Measurements from ENCODE around the gene LRRC8A.
"Not testable (repeated sequence)": the region's sequence is repeated elsewhere in the genome, so short reads cannot be mapped to it uniquely, and the experiment has no call there.

LRRC8A gene

DNA sequence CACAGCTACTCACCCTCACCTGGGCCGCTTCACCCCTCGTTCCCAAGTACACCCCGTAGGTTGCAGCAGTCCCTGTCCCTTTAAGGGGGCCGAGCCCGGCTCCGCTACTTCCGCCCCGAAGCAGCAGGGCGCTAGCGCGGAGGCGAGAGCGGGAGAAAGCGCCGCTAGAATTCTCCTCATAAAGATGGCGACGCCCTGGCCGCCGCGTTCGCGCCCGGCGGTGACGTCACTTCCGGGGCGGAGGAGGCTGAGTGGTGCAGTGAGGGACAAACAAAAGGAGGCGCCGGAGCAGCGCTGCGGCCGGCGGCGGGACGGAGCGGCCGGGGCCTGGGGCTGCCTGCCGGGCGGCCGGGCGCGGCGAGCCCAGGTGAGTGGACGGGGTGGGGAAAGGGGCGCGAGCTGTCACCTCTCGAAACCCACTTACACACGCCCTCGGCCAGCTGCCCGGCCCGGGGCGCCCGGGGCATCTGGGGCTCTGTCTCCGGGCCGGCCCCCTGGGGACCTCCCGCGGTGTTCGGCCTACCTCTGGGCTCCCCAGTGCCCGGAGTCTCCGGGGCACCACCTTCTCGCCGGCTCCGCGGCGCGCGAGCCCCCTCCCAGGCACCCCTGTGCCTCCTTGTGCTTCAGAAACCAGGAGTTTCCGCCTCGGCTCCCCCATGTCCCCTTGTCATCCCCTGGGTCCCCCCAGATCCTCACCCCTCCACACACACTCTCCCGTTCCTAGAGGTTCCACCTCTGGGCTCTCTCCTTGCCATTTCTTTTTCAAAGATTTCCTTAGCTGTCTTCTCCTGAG is at the start of gene LRRC8A, which contains the start of gene KYAT1:
Gene LRRC8A (plus strand): TSS at position 250 of the 793 bp plus-strand sequence. CDS start 25,032 bp downstream, outside the sequence.
Gene KYAT1 (minus strand): TSS at position 67 of the 793 bp plus-strand sequence. CDS start 36,545 bp downstream, outside the sequence.
- DNase-seq: peak; percentile 97 to 98

GRCh38 chr9:128833696-128834095 is 48.2 kb upstream of the LRRC8A start:
- no peak for DNase-seq

DNA sequence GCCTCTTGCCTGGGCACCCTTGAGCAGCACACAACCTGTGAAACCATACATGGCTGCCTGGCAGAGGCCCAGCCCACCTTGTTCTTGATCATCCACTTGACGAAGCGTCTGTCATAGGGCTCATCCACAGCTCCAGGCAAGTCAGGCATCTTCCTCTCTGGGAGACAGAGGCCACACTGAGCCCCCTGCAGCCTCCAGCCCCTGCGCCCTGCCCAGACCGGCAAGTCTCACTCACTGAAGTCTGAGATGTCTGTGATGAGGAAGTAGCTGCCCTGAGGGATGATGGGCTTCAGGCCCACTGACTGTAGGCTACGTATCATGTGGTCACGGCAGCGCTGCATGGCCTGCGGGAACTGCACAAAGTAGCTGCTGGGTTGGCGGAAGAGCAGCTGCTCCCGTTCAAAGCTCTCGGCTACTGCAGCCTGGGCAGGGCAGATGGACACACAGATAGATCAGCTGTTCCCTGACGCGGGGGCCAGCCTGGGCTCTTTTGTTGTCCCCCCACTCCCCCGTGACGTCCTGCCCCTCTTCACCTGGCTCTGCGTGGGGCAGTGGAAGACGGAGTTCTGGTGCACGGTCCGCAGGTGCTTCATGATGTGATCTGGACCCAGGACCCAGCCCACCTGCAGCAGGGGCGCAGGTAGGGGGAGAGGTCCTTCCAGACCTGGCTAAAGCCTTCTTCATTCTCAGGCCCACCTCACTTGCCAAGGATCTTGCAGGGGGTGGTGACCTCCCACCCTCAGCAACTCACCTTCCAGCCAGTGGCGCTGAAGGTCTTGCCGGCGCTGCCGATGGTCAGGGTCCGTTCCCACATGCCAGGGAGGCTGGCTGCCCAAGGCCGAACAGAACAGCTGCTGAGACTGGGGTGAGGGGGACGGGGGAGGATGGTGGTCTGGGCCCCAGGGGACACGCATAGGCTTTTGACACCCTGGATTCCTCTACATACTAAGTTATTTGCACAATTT is 46.4 kb upstream of the LRRC8A start:
- DNase-seq: no peak

DNA sequence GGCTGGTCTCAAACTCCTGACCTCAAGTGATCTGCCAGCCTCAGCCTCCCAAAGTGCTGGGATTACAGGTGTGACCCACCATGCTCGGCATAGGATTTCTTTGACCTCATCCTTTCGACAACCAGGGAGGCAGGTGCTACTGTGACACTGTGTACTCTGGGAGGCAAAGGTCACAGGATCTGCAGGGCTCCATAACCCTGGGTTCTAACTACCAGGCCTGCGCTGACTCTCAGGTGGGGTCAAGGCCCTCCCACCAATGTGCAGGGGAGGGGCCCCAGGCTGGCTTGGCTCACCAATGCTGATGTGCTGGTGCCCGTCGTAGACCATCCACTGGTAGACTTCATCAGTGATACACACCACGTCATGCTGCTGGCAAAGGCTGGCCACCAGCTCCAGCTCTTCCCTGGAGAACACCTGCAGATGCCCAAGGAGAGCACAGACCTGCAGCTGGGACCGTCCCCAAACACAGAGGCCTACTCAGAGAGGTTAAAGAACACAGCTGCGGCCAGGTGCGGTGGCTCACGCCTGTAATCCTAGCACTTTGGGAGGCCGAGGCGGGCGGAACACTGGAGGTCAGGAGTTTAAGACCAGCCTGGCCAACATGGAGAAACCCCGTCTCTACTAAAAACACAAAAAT is 45.3 kb upstream of the LRRC8A start:
- DNase-seq: no peak

- no peak for DNase-seq
These were observed 43.6 kb upstream of the LRRC8A start for GRCh38 chr9:128838338-128838737.

DNA sequence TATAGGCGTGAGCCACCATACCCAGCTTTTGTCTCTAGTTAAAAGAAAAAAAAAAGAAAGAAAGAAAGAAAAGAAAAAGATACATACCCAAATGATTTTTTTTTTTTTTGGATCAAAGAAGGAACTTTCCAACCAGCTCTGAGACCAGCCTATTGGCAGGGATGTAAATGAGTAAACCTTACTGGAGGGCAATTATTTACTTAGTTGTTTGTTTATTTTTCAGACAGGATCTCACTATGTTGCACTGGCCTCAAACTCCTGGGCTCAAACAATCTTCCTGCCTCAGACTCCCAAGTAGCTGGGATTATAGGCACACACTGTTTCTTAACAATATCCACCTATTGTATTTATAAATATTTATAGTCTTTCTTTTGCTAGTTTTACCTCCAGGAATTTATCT is 41.4 kb upstream of the LRRC8A start:
- no peak for DNase-seq

- DNase-seq: no peak
These were observed 40.0 kb upstream of the LRRC8A start for GRCh38 chr9:128841694-128842492.

DNA sequence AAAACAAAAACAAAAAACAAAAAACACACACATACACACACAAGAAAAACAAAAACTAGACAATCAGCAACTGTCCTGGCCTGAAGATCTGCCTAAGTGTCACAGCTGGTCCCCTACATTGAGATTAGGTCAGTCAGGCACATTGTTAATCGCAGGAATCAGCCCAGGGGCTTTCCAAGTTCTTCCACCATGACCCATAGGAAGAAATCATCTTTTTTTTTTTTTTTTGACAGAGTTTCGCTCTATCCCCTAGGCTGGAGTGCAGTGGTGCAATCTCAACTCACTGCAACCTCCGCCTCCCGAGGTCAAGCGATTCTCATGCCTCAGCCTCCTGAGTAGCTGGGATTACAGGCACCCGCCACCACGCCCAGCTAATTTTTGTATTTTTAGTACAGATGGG is 38.8 kb upstream of the LRRC8A start:
- DNase-seq: not testable (repeated sequence)

GRCh38 chr9:128845186-128845931 is 36.6 kb upstream of the LRRC8A start:
- no peak for DNase-seq

DNA sequence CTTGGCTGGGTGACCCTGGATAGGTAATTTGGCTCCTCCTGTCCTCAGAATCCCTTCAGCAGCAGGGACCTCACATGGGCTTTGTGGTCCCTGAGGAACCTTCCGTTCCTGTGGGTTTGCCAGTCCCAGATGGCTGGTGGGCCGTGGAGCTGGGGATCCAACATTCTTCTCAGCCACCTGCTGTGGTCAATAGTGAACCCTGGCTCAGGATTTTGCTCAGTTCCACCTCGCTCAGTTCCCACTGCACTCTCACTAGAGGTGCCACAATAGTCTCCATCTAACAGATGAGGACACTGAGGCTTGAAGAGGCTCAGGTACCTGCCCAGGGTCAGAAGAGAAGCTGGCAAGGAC is 35.3 kb upstream of the LRRC8A start:
- DNase-seq: no peak

DNA sequence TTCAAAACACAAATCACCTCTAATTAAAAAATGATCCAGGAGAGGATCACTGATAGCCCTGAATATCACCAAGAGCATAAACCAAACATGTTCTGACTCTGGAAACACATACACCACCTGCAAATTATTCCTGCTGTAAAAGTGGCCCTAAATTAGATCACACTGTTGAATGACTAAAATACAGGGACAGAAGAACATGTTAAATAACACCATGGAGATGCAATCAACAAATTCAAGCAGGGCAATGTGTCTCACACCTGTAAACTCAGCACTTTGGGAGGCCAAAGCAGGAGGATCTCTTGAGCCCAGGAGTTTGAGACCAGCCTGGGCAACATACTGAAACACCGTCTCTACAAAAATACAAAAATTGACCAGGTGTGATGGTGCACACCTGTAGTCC is 34.1 kb upstream of the LRRC8A start:
- no peak for DNase-seq

- not testable (repeated sequence) for DNase-seq
These were observed 30.9 kb upstream of the LRRC8A start for GRCh38 chr9:128851024-128851423.

DNA sequence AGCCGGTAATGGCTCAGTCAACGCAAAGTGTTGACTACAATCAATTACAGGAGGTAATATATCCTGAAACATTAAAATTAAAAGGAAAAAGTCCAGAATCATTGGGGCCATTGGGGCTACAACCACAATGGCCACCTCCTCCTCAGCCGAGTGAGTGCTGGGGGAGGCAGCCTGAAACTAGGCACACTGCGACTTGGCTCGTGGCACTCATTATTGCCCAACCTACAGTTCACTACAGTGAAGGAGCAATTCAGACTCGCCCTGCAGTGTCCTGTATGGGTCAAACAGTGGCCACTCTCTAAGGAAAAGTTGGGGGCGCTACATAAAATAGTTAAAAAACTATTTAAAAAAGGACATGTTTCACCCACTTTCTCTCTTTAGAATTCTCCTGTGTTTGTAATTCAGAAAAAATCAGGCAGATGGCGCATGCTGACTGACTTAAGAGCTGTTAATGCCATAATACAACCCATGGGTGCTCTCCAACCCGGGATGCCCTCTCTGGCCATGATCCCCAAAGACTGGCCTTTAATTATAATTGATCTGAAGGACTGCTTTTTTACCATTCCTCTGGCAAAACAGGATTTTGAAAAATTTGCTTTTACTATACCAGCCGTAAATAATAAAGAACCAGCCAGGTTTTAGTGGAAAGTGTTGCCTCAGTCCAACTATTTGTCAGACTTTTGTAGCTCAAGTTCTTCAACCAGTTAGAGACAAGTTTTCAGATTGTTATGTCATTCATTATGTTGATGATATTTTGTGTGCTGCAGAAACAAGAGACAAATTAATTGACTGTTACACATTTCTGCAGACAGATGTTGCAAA is 29.9 kb upstream of the LRRC8A start:
- peak; percentile 4 to 29 for DNase-seq

DNA sequence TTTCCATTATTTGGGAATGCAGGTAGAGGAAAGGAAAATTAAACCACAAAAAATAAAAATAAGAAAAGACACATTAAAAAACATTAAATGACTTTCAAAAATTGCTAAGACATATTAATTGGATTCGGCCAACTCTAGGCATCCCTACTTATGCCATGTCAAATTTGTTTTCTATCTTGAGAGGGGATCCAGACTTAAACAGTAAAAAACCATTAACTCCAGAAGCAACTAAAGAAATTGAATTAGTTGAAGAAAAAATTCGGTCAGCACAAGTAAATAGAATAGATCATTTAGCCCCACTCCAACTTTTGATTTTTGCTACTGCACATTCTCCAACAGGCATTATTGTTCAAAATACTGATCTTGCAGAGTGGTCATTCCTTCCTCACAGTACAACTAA is 29.3 kb upstream of the LRRC8A start:
- DNase-seq: not testable (repeated sequence)

- not testable (repeated sequence) for DNase-seq
These were observed 27.5 kb upstream of the LRRC8A start for GRCh38 chr9:128854454-128854853.

DNA sequence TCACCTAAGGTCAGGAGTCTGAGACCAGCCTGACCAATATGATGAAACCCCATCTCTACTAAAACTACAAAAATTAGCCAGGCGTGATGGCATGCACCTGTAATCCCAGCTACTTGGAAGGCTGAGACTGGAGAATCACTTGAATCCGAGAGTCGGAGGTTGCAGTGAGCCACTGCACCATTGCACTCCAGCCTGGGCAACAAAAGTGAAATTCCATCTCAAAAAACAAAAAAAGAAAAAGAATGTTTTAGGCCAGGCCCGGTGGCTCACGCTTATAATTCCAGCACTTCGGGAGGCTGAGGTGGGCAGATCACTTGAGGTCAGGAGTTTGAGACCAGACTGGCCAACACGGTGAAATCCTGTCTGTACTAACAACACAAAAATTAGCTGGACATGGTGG is 23.5 kb upstream of the LRRC8A start:
- not testable (repeated sequence) for DNase-seq

DNA sequence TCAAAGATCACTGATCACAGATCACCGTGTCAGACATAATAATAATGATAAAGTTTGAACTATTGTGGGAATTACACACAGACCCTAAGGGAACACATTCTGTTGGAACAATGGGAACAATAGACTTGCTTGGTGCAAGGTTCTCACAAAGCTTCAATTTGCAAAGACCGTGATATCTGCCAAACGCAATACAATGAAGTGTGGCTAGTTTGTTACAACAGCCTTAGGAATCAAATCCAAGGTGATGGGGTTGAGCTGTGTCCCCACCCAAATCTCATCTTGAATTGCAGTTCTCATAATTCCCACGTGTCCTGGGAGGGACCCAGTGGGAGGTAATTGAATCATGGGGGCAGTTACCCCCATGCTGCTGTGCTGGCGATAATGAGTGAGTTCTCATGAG is 21.0 kb upstream of the LRRC8A start:
- DNase-seq: no peak

- DNase-seq: no peak
These were observed 20.4 kb upstream of the LRRC8A start for GRCh38 chr9:128861501-128861900.

DNA sequence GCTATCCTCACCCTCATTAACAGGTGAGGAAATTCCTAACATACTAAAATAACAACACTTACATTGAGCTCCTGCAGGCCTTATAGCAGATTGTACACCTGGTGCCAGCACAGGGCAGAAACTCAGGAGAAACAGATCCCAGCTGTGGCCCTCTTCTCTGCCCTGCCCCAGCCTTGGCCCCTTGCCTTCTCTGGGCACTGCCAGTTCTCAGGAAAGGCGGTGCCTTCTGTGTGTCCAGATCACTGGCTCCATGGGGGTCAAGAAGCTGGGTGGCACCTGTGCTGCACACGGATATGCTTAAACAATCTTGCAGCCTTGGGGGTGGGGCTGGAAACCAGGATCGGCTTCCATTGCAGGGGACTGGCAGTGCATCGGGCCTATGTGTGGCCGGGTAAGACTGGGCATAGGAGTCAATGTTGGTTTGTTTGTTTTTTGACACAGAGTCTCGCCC is 19.5 kb upstream of the LRRC8A start:
- no peak for DNase-seq

GRCh38 chr9:128863647-128864046 is 18.3 kb upstream of the LRRC8A start:
- peak; percentile 79 to 82 for DNase-seq

Measured in CD4-positive, alpha-beta T cell treated with Interleukin-1 beta for 1 hour (primary cell).